Stomach (tissue), 9 donors: ENCODE measurements around the gene VDR. TPM values are rescaled to one million over a fixed set of nuclear protein-coding genes. Genes with fewer than 3 reads are reported as not detected.

Source experiments
- DNase-seq, 2 donors: peaks; one replicate each; pipeline versions ENCODE4 v3.0.0 to v3.0.0-alpha.2; 2013 to 2019
- H3K27ac ChIP-seq, 5 donors: fragments of 200-600 bp in 4 of 5; sonication (generic) in 4 of 5; one replicate each; pipeline ENCODE4 v1.5.1; 2013 to 2019; ENCODE audit warnings: mild to moderate bottlenecking in 1 of 5, moderate library complexity in 1 of 5
- H3K27me3 ChIP-seq, 3 donors: fragments of 200-600 bp; sonication (generic); one replicate each; pipeline ENCODE4 v1.5.1; 2017 to 2019; ENCODE audit warnings: mixed run types in 1 of 3
- H3K36me3 ChIP-seq, 4 donors: fragments of 200-600 bp; sonication (generic); 1 replicate in 3 of 4; 2 replicates in 1 of 4; pipeline ENCODE4 v1.5.1; 2016 to 2019
- H3K4me1 ChIP-seq, 4 donors: fragments of 200-600 bp; sonication (generic); one replicate each; pipeline ENCODE4 v1.5.1; 2016 to 2019
- H3K4me3 ChIP-seq, 4 donors: fragments of 200-600 bp; sonication (generic) in 3 of 4; one replicate each; pipeline ENCODE4 v1.5.1; 2016 to 2019; ENCODE audit warnings: mild to moderate bottlenecking in 1 of 4
- H3K9me3 ChIP-seq, 4 donors: fragments of 200-600 bp; sonication (generic); one replicate each; pipeline ENCODE4 v1.5.1; 2016 to 2019
- CTCF ChIP-seq, 7 experiments: fragments of 450-650 bp in 4 of 7; fragments of 200-600 bp in 3 of 7; sonication (generic) in 3 of 7; IDR thresholded peaks; one replicate each; pipeline ENCODE4 v1.5.1; 2016 to 2019; ENCODE audit warnings: antibody characterized with exemption in 7 of 7, control low read depth in 2 of 7, mild to moderate bottlenecking in 1 of 7
- EP300 ChIP-seq: sonication (generic); formaldehyde crosslinking; IDR thresholded peaks from one replicate; pipeline ENCODE4 v1.6.1; 2017; ENCODE audit warnings: antibody characterized with exemption
- POLR2A ChIP-seq, 4 donors: fragments of 450-650 bp; IDR thresholded peaks; one replicate each; pipeline ENCODE4 v1.6.1; 2016; ENCODE audit warnings: antibody characterized with exemption in 4 of 4, control low read depth in 2 of 4, mild to moderate bottlenecking in 1 of 4, moderate library complexity in 1 of 4
- POLR2AphosphoS5 ChIP-seq, 3 donors: sonication (generic); formaldehyde crosslinking; IDR thresholded peaks; one replicate each; pipeline ENCODE4 v1.6.1; 2016; ENCODE audit warnings: antibody characterized with exemption in 3 of 3
- WGBS, 5 donors: extraction: QIAGEN DNeasy Blood & Tissue Kit in 3 of 5; methylation state at CpG; one replicate each; pipeline versions ENCODE4 v1.1.5 to v1.1.7; 2013 to 2018; 5-methylcytosine and 5-hydroxymethylcytosine counted together
- intact Hi-C: fragments of 100-400 bp; cut with DNase I; formaldehyde crosslinking; loops from one replicate; pipeline ENCODE4 v1.15.1; 2023; ENCODE audit warnings: low total_unique reads
- polyA plus RNA-seq, 3 donors: library from polyadenylated mRNA; stranded (reverse); fragments of 200-250 nt; gene quantifications; one replicate each; pipeline ENCODE4 v1.2.3, GENCODE V29; 2013
- total RNA-seq, 5 donors: library from RNA; depleted of rRNA; stranded (reverse); fragments of >200 nt; gene quantifications; one replicate each; pipeline versions ENCODE4 v1.1.0 to v1.2.3, GENCODE V29; 2014 to 2016
- donor health status: healthy with polysubstance abuse.
- donor health status: Bipolar disorder and iron deficiency.
- donor health status: healthy.

VDR gene
- total and polyA plus RNA-seq, 8 donors = 2.8 to 22.3 (median 4.7) TPM

- TF ChIP-seq POLR2AphosphoS5 (IDR thresholded peaks at IDR 0.05) (no peak), EP300 (no peak), CTCF (IDR thresholded peaks at IDR 0.05) (no peak), POLR2A (IDR thresholded peaks at IDR 0.05) (no peak)
- intact Hi-C loops = no loop called here
- WGBS, 5 donors = 80 to 88% (median 85%) methylated on average over 3 of the region's 3 CpGs
- DNase-seq = no peak
- Histone ChIP-seq H3K4me1 (peaks cover 0 to 20% (median 13%) of the 10 kb centered on the region in 4 donors), H3K27me3 (no peaks in the 10 kb centered on the region), H3K36me3 (no peaks in the 10 kb centered on the region), H3K4me3 (no peak overlapping the region), H3K27ac (no peak overlapping the region), H3K9me3 (no peaks in the 10 kb centered on the region)
These were observed 69.0 kb downstream of the VDR start for GRCh38 chr12:47835831-47836155.

GRCh38 chr12:47835006-47835830 is 69.6 kb downstream of the VDR start:
- Histone ChIP-seq H3K36me3 (no peaks in the 10 kb centered on the region), H3K4me3 (no peak overlapping the region), H3K4me1 (peaks cover 0 to 20% (median 13%) of the 10 kb centered on the region in 4 donors), H3K27me3 (no peaks in the 10 kb centered on the region), H3K9me3 (no peaks in the 10 kb centered on the region), H3K27ac (no peak overlapping the region)
- no peak for TF ChIP-seq CTCF (IDR thresholded peaks at IDR 0.05)
- no peak for TF ChIP-seq POLR2A (IDR thresholded peaks at IDR 0.05)
- no peak for DNase-seq
- intact Hi-C loops = no loop called here
- WGBS, 5 donors = 85 to 91% (median 87%) methylated on average over 12 of the region's 12 CpGs

- no peak for DNase-seq
- intact Hi-C loops = no loop called here
- peaks cover 7 to 24% (median 16%) of the 10 kb centered on the region in 4 donors for H3K4me1 ChIP-seq
- H3K27me3 ChIP-seq = no peaks in the 10 kb centered on the region
- TF ChIP-seq POLR2AphosphoS5 (IDR thresholded peaks at IDR 0.05) = no peak
- TF ChIP-seq POLR2A (IDR thresholded peaks at IDR 0.05) = no peak
- TF ChIP-seq EP300 = no peak
- TF ChIP-seq CTCF (IDR thresholded peaks at IDR 0.05) = no peak
- no peaks in the 10 kb centered on the region for H3K36me3 ChIP-seq
- no peak overlapping the region for H3K27ac ChIP-seq
- 76 to 90% (median 83%) methylated on average over 8 of the region's 8 CpGs for WGBS, 5 donors
- no peaks in the 10 kb centered on the region for H3K9me3 ChIP-seq
- no peak overlapping the region for H3K4me3 ChIP-seq
These were observed 70.4 kb downstream of the VDR start for GRCh38 chr12:47834199-47834903.

- no peaks in the 10 kb centered on the region for H3K9me3 ChIP-seq
- no peaks in the 10 kb centered on the region for H3K36me3 ChIP-seq
- peaks cover 13 to 28% (median 23%) of the 10 kb centered on the region in 4 donors for H3K4me1 ChIP-seq
- no peak overlapping the region for H3K4me3 ChIP-seq
- intact Hi-C loops = no loop called here
- WGBS, 5 donors = 88 to 94% (median 93%) methylated on average over 11 to 12 of the region's 12 CpGs
- H3K27me3 ChIP-seq = no peaks in the 10 kb centered on the region
- no peak for DNase-seq
- H3K27ac ChIP-seq = no peak overlapping the region
- TF ChIP-seq EP300 = no peak
- no peak for TF ChIP-seq POLR2A (IDR thresholded peaks at IDR 0.05)
- TF ChIP-seq POLR2AphosphoS5 (IDR thresholded peaks at IDR 0.05) = no peak
These were observed 71.2 kb downstream of the VDR start for GRCh38 chr12:47833591-47834012.
